K562 (cell line): ENCODE data around the gene GSTM2. TPM values are rescaled to one million over a fixed set of nuclear protein-coding genes. Genes with fewer than 3 reads are reported as not detected.

Experiments used
- CHD2 ChIP-seq: IDR thresholded peaks from 2 replicates; pipeline ENCODE4 v1.6.1; 2011; ENCODE audit warnings: low read depth, low read length
- ELF2 ChIP-seq: fragments of 250-450 bp; sonication (Bioruptor Pico); IDR thresholded peaks from 2 replicates; pipeline ENCODE4 v1.5.0; 2021; ENCODE audit warnings: mild to moderate bottlenecking
- FOXK2 ChIP-seq, 2 experiments: fragments of 450-650 bp; IDR thresholded peaks in 1 of 2; conservative IDR thresholded peaks in 1 of 2; 2 replicates each; pipeline ENCODE4 v1.6.1; 2016; ENCODE audit warnings: low read depth in 2 of 2, mild to moderate bottlenecking in 1 of 2
- NFE2L1 ChIP-seq: fragments of 450-650 bp; IDR thresholded peaks from 2 replicates; pipeline ENCODE4 v1.6.1; 2016; ENCODE audit warnings: missing genetic modification characterization, low read depth, mild to moderate bottlenecking, missing compliant biosample characterization, moderate library complexity, borderline replicate concordance
- POLR2G ChIP-seq: fragments of 200-400 bp; formaldehyde crosslinking; IDR thresholded peaks from 2 replicates; pipeline ENCODE4 v1.6.1; 2017; ENCODE audit warnings: low read depth, mild to moderate bottlenecking, antibody characterized with exemption, low read length, moderate library complexity
- ZC3H8 ChIP-seq: fragments of 450-650 bp; IDR thresholded peaks from 2 replicates; pipeline ENCODE4 v1.6.1; 2017
- ZNF3 ChIP-seq: fragments of 250-450 bp; sonication (Bioruptor Pico); IDR thresholded peaks from 2 replicates; pipeline ENCODE4 v1.5.0; 2021; ENCODE audit warnings: mild to moderate bottlenecking, moderate library complexity
- ZNF696 ChIP-seq: fragments of 250-450 bp; sonication (Bioruptor Pico); conservative IDR thresholded peaks from 2 replicates; pipeline ENCODE4 v1.4.0; 2020; ENCODE audit warnings: mild to moderate bottlenecking, moderate library complexity
- polyA plus RNA-seq, 8 experiments: library from polyadenylated mRNA; depleted of rRNA in 4 of 8; stranded (reverse) in 5 of 8; unstranded in 3 of 8; fragments of >200 nt; fragmentation: Nextera tagmentation in 2 of 8; fragmentation: Illumina TruSeq in 1 of 8; extraction: Ambion mirVana in 2 of 8; extraction: Trizol in 1 of 8; gene quantifications; 2 replicates each; pipeline versions ENCODE4 v1.2.1 to v1.2.3, GENCODE V29; 2011 to 2014; ENCODE audit warnings: inconsistent platforms in 1 of 8, missing spikeins in 1 of 8
- total RNA-seq, 7 experiments: library from RNA; depleted of rRNA in 6 of 7; stranded (reverse); fragments of >200 nt in 6 of 7; fragmentation: Illumina TruSeq in 2 of 7; extraction: Trizol in 2 of 7; gene quantifications; 2 replicates each; pipeline versions ENCODE4 v1.2.1 to v1.2.3, GENCODE V29; 2011 to 2021; ENCODE audit warnings: low replicate concordance in 1 of 7
- TF ChIP-seq, protein P1 (sequence below): fragments of 450-650 bp; IDR thresholded peaks from 2 replicates; pipeline ENCODE4 v1.6.1; 2016; ENCODE audit warnings: mild to moderate bottlenecking, moderate library complexity
- TF ChIP-seq, protein P2 (sequence below): IDR thresholded peaks from 3 replicates; pipeline ENCODE4 v1.6.1; 2011; ENCODE audit warnings: borderline replicate concordance, mild to moderate bottlenecking, moderate library complexity; ENCODE audit not compliant: insufficient read length; ENCODE audit errors: extremely low read depth

GSTM2 gene
- total and polyA plus RNA-seq, 9 of the 15 experiments (the other 6 are each of a cell fraction or from before 2014, with no cell fraction given): 1.6 to 15.1 (median 6.8) TPM

DNA sequence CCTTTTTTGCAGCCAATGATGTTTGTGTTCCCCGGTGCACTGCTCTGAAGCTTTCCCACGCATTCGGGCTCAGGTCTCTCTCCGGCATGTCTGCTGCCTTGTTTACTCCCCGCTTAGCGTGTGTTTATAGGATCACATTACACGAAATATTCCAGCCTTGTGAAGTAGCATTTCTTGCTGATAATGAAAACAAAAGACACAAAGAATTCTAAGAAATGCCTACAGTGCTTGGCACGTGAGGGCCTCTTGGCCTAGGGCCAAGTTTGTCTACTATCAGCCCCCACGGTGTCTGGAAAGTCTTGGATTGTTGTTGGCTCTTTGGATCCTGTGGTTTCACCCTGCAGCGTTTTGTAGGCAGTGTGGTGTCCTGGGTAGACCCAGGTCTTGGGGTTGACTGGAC, 23.2 kb upstream of the GSTM2 start (continued):
- TF ChIP-seq, protein P1, sequence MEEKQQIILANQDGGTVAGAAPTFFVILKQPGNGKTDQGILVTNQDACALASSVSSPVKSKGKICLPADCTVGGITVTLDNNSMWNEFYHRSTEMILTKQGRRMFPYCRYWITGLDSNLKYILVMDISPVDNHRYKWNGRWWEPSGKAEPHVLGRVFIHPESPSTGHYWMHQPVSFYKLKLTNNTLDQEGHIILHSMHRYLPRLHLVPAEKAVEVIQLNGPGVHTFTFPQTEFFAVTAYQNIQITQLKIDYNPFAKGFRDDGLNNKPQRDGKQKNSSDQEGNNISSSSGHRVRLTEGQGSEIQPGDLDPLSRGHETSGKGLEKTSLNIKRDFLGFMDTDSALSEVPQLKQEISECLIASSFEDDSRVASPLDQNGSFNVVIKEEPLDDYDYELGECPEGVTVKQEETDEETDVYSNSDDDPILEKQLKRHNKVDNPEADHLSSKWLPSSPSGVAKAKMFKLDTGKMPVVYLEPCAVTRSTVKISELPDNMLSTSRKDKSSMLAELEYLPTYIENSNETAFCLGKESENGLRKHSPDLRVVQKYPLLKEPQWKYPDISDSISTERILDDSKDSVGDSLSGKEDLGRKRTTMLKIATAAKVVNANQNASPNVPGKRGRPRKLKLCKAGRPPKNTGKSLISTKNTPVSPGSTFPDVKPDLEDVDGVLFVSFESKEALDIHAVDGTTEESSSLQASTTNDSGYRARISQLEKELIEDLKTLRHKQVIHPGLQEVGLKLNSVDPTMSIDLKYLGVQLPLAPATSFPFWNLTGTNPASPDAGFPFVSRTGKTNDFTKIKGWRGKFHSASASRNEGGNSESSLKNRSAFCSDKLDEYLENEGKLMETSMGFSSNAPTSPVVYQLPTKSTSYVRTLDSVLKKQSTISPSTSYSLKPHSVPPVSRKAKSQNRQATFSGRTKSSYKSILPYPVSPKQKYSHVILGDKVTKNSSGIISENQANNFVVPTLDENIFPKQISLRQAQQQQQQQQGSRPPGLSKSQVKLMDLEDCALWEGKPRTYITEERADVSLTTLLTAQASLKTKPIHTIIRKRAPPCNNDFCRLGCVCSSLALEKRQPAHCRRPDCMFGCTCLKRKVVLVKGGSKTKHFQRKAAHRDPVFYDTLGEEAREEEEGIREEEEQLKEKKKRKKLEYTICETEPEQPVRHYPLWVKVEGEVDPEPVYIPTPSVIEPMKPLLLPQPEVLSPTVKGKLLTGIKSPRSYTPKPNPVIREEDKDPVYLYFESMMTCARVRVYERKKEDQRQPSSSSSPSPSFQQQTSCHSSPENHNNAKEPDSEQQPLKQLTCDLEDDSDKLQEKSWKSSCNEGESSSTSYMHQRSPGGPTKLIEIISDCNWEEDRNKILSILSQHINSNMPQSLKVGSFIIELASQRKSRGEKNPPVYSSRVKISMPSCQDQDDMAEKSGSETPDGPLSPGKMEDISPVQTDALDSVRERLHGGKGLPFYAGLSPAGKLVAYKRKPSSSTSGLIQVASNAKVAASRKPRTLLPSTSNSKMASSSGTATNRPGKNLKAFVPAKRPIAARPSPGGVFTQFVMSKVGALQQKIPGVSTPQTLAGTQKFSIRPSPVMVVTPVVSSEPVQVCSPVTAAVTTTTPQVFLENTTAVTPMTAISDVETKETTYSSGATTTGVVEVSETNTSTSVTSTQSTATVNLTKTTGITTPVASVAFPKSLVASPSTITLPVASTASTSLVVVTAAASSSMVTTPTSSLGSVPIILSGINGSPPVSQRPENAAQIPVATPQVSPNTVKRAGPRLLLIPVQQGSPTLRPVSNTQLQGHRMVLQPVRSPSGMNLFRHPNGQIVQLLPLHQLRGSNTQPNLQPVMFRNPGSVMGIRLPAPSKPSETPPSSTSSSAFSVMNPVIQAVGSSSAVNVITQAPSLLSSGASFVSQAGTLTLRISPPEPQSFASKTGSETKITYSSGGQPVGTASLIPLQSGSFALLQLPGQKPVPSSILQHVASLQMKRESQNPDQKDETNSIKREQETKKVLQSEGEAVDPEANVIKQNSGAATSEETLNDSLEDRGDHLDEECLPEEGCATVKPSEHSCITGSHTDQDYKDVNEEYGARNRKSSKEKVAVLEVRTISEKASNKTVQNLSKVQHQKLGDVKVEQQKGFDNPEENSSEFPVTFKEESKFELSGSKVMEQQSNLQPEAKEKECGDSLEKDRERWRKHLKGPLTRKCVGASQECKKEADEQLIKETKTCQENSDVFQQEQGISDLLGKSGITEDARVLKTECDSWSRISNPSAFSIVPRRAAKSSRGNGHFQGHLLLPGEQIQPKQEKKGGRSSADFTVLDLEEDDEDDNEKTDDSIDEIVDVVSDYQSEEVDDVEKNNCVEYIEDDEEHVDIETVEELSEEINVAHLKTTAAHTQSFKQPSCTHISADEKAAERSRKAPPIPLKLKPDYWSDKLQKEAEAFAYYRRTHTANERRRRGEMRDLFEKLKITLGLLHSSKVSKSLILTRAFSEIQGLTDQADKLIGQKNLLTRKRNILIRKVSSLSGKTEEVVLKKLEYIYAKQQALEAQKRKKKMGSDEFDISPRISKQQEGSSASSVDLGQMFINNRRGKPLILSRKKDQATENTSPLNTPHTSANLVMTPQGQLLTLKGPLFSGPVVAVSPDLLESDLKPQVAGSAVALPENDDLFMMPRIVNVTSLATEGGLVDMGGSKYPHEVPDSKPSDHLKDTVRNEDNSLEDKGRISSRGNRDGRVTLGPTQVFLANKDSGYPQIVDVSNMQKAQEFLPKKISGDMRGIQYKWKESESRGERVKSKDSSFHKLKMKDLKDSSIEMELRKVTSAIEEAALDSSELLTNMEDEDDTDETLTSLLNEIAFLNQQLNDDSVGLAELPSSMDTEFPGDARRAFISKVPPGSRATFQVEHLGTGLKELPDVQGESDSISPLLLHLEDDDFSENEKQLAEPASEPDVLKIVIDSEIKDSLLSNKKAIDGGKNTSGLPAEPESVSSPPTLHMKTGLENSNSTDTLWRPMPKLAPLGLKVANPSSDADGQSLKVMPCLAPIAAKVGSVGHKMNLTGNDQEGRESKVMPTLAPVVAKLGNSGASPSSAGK: no peak
- TF ChIP-seq NFE2L1 (tag): no peak
- peak; percentile 62 to 78; a peak in 3 of 4 replicates for TF ChIP-seq FOXK2 (conservative IDR thresholded peaks at IDR 0.05 in 1 of 2, IDR thresholded peaks at IDR 0.05 in 1 of 2; ENCODE audit: low read depth in 2 of 2)
- TF ChIP-seq ZNF3: no peak
- TF ChIP-seq CHD2: no peak
- TF ChIP-seq ELF2 (CRISPR knock-in tag): no peak
- TF ChIP-seq ZC3H8: no peak
- TF ChIP-seq POLR2G: no peak
- TF ChIP-seq, protein P2, sequence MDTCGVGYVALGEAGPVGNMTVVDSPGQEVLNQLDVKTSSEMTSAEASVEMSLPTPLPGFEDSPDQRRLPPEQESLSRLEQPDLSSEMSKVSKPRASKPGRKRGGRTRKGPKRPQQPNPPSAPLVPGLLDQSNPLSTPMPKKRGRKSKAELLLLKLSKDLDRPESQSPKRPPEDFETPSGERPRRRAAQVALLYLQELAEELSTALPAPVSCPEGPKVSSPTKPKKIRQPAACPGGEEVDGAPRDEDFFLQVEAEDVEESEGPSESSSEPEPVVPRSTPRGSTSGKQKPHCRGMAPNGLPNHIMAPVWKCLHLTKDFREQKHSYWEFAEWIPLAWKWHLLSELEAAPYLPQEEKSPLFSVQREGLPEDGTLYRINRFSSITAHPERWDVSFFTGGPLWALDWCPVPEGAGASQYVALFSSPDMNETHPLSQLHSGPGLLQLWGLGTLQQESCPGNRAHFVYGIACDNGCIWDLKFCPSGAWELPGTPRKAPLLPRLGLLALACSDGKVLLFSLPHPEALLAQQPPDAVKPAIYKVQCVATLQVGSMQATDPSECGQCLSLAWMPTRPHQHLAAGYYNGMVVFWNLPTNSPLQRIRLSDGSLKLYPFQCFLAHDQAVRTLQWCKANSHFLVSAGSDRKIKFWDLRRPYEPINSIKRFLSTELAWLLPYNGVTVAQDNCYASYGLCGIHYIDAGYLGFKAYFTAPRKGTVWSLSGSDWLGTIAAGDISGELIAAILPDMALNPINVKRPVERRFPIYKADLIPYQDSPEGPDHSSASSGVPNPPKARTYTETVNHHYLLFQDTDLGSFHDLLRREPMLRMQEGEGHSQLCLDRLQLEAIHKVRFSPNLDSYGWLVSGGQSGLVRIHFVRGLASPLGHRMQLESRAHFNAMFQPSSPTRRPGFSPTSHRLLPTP: no peak
- no peak for TF ChIP-seq ZNF696 (CRISPR knock-in tag)
